GM21423 (cell line): ENCODE measurements around the gene STK26.
"Not testable (repeated sequence)": the region's sequence is repeated elsewhere in the genome, so short reads cannot be mapped to it uniquely, and the experiment has no call there.

Experiments used
- ATAC-seq: cut with Tn5 transposase; IDR thresholded peaks from one replicate; pipeline ENCODE4 v1.9.1; 2021; ENCODE audit warnings: mild to moderate bottlenecking, moderate library complexity; ENCODE audit not compliant: unreplicated experiment

STK26 gene

GRCh38 chrX:132022967-132023895 is at the start of gene STK26:
STK26 (plus strand) TSS chrX:132023302; CDS start chrX:132023618, 316 bp downstream.
- ATAC-seq, result peak; percentile 74

GRCh38 chrX:131975851-131976250 is 47.3 kb upstream of the STK26 start:
- no peak for ATAC-seq

GRCh38 chrX:131977619-131978018 is 45.5 kb upstream of the STK26 start:
- ATAC-seq, result no peak

- no peak for ATAC-seq
Measured at GRCh38 chrX:131979116-131979515, 44.0 kb upstream of the STK26 start.

- no peak for ATAC-seq
Measured at GRCh38 chrX:131985526-131986049, 37.5 kb upstream of the STK26 start.

- ATAC-seq, result peak; percentile 99
Measured at GRCh38 chrX:131987252-131987651, 35.9 kb upstream of the STK26 start.

- no peak for ATAC-seq
Measured at GRCh38 chrX:131988236-131988635, 34.9 kb upstream of the STK26 start.

GRCh38 chrX:132001127-132001526 is 22.0 kb upstream of the STK26 start:
- no peak for ATAC-seq

GRCh38 chrX:132004728-132005127 is 18.4 kb upstream of the STK26 start:
- ATAC-seq, result no peak

GRCh38 chrX:132009350-132009749 is 13.8 kb upstream of the STK26 start:
- no peak for ATAC-seq

GRCh38 chrX:132010213-132010612 is 12.9 kb upstream of the STK26 start:
- ATAC-seq, result not testable (repeated sequence)

- no peak for ATAC-seq
Measured at GRCh38 chrX:132015875-132016274, 7.2 kb upstream of the STK26 start.

GRCh38 chrX:132016628-132017430 is 6.3 kb upstream of the STK26 start:
- no peak for ATAC-seq

GRCh38 chrX:132017431-132018185 is 5.5 kb upstream of the STK26 start:
- ATAC-seq, result no peak

- peak; percentile 17 for ATAC-seq
Measured at GRCh38 chrX:132022198-132022966, 720 bp upstream of the STK26 start.

- peak; percentile 48 for ATAC-seq
Measured at GRCh38 chrX:132023896-132024386, 839 bp downstream of the STK26 start.

- no peak for ATAC-seq
Measured at GRCh38 chrX:132025041-132025440, 1.9 kb downstream of the STK26 start.

GRCh38 chrX:132030264-132030663 is 7.2 kb downstream of the STK26 start:
- no peak for ATAC-seq

- no peak for ATAC-seq
Measured at GRCh38 chrX:132031867-132032266, 8.8 kb downstream of the STK26 start.

GRCh38 chrX:132033166-132033565 is 10.1 kb downstream of the STK26 start:
- no peak for ATAC-seq
